Measurements from ENCODE around the gene DIPK1B.

The DIPK1B gene

GRCh38 chr9:136724772-136725171 lies 12.4 kb downstream of the DIPK1B start:
- no peak overlapping the region for H3K4me3 ChIP-seq (ENCODE audit: control insufficient read depth, low read depth, low read length)
- no peak for TF ChIP-seq CTCF (conservative IDR thresholded peaks at IDR 0.05; ENCODE audit: control insufficient read depth, insufficient read depth, low read depth, low read length)
- no peak for DNase-seq (ENCODE audit: low read depth)

- H3K4me3 ChIP-seq (ENCODE audit: control insufficient read depth, low read depth, low read length): peak overlapping the region; percentile 98
- peak; percentile 75 for DNase-seq (ENCODE audit: low read depth)
- TF ChIP-seq CTCF (conservative IDR thresholded peaks at IDR 0.05; ENCODE audit: control insufficient read depth, insufficient read depth, low read depth, low read length): no peak
Observed at GRCh38 chr9:136725612-136726011, 13.2 kb downstream of the DIPK1B start.

- peak overlapping the region; percentile 98 for H3K4me3 ChIP-seq (ENCODE audit: control insufficient read depth, low read depth, low read length)
- no peak for TF ChIP-seq CTCF (conservative IDR thresholded peaks at IDR 0.05; ENCODE audit: control insufficient read depth, insufficient read depth, low read depth, low read length)
- no peak for DNase-seq (ENCODE audit: low read depth)
Observed at GRCh38 chr9:136726118-136726517, 13.7 kb downstream of the DIPK1B start.

GRCh38 chr9:136726631-136727191 lies 14.3 kb downstream of the DIPK1B start:
- H3K4me3 ChIP-seq (ENCODE audit: control insufficient read depth, low read depth, low read length): peak overlapping the region; percentile 98
- peak; percentile 32 for DNase-seq (ENCODE audit: low read depth)
- TF ChIP-seq CTCF (conservative IDR thresholded peaks at IDR 0.05; ENCODE audit: control insufficient read depth, insufficient read depth, low read depth, low read length): peak; percentile 28

GRCh38 chr9:136728080-136728547 lies 15.7 kb downstream of the DIPK1B start:
- peak overlapping the region; percentile 98 for H3K4me3 ChIP-seq (ENCODE audit: control insufficient read depth, low read depth, low read length)
- DNase-seq (ENCODE audit: low read depth): peak; percentile 81
- no peak for TF ChIP-seq CTCF (conservative IDR thresholded peaks at IDR 0.05; ENCODE audit: control insufficient read depth, insufficient read depth, low read depth, low read length)

- peak; percentile 33 for DNase-seq (ENCODE audit: low read depth)
- peak overlapping the region; percentile 66 for H3K4me3 ChIP-seq (ENCODE audit: control insufficient read depth, low read depth, low read length)
- TF ChIP-seq CTCF (conservative IDR thresholded peaks at IDR 0.05; ENCODE audit: control insufficient read depth, insufficient read depth, low read depth, low read length): no peak
Observed at GRCh38 chr9:136728548-136729123, 16.3 kb downstream of the DIPK1B start.

Data from fibroblast of mammary gland (primary cell).